Measurements from ENCODE around the gene GIGYF2.

Gene GIGYF2

GRCh38 chr2:232779934-232780333, 82.8 kb downstream of the GIGYF2 start:
- no peaks in the 10 kb centered on the region for H3K4me1 ChIP-seq (ENCODE audit: low read length)
- H3K27me3 ChIP-seq (replicated peaks; ENCODE audit: insufficient read depth, low read length): no peaks in the 10 kb centered on the region
- no peaks in the 10 kb centered on the region for H3K79me2 ChIP-seq (ENCODE audit: low read length)
- H3F3A ChIP-seq (ENCODE audit: insufficient read depth, low read length): no peaks in the 10 kb centered on the region
- no peak overlapping the region for H3K27ac ChIP-seq (ENCODE audit: low read length)
- no peaks in the 10 kb centered on the region for H3K9me3 ChIP-seq (replicated peaks; ENCODE audit: insufficient read depth, low read length)
- H2AFZ ChIP-seq (ENCODE audit: low read length): no peak overlapping the region
- H4K20me1 ChIP-seq (ENCODE audit: insufficient read depth, low read length): no peaks in the 10 kb centered on the region
- TF ChIP-seq EZH2phosphoT487 (IDR thresholded peaks at IDR 0.05; ENCODE audit: low read length) (no peak), EZH2 (optimal IDR thresholded peaks at IDR 0.05; ENCODE audit: low read depth, low read length) (no peak)
- TF ChIP-seq, protein P1, sequence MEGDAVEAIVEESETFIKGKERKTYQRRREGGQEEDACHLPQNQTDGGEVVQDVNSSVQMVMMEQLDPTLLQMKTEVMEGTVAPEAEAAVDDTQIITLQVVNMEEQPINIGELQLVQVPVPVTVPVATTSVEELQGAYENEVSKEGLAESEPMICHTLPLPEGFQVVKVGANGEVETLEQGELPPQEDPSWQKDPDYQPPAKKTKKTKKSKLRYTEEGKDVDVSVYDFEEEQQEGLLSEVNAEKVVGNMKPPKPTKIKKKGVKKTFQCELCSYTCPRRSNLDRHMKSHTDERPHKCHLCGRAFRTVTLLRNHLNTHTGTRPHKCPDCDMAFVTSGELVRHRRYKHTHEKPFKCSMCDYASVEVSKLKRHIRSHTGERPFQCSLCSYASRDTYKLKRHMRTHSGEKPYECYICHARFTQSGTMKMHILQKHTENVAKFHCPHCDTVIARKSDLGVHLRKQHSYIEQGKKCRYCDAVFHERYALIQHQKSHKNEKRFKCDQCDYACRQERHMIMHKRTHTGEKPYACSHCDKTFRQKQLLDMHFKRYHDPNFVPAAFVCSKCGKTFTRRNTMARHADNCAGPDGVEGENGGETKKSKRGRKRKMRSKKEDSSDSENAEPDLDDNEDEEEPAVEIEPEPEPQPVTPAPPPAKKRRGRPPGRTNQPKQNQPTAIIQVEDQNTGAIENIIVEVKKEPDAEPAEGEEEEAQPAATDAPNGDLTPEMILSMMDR (IDR thresholded peaks at IDR 0.05; ENCODE audit: low read length): no peak
- no peak overlapping the region for H3K4me3 ChIP-seq (ENCODE audit: low read length)
- H3K9me2 ChIP-seq (replicated peaks; ENCODE audit: insufficient read depth, low read length): no peaks in the 10 kb centered on the region
- no peak overlapping the region for H3K4me2 ChIP-seq (ENCODE audit: low read depth, low read length)
- H3K36me3 ChIP-seq (replicated peaks; ENCODE audit: insufficient read depth, low read length): no peaks in the 10 kb centered on the region; the same call in 1 of the 2 replicates
- DNase-seq: no peak
- no peak overlapping the region for H3K9ac ChIP-seq (ENCODE audit: low read length)

DNA sequence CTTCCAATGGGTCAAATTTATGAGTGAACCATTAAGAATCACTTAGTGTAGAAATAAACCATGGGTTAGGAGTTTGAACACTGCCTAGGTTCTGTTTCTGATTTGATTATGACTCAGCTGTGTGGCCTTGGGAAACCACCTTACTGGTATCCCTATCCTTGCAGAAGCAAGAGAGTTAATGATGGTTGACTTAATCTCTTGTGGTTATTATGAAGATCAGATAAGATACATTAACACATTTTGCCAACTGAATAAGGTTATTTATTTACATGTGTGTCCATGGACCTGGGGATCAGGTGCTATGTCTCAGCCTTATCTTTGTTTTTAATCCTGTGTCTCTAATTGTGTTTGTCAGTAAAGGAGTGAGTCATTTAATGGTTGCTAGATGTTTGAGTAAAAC, 84.6 kb downstream of the GIGYF2 start:
- Histone ChIP-seq H3K36me3 (replicated peaks; ENCODE audit: insufficient read depth, low read length) (no peaks in the 10 kb centered on the region), H3K79me2 (ENCODE audit: low read length) (no peaks in the 10 kb centered on the region), H3K27me3 (replicated peaks; ENCODE audit: insufficient read depth, low read length) (no peaks in the 10 kb centered on the region), H3K27ac (ENCODE audit: low read length) (no peak overlapping the region), H3K9me3 (replicated peaks; ENCODE audit: insufficient read depth, low read length) (no peaks in the 10 kb centered on the region), H3K4me2 (ENCODE audit: low read depth, low read length) (no peak overlapping the region), H4K20me1 (ENCODE audit: insufficient read depth, low read length) (no peaks in the 10 kb centered on the region), H3F3A (ENCODE audit: insufficient read depth, low read length) (no peaks in the 10 kb centered on the region), H3K4me3 (ENCODE audit: low read length) (no peak overlapping the region), H3K9me2 (replicated peaks; ENCODE audit: insufficient read depth, low read length) (no peaks in the 10 kb centered on the region), H3K4me1 (ENCODE audit: low read length) (no peaks in the 10 kb centered on the region), H3K9ac (ENCODE audit: low read length) (no peak overlapping the region), H2AFZ (ENCODE audit: low read length) (no peak overlapping the region)
- no peak for TF ChIP-seq EZH2phosphoT487 (IDR thresholded peaks at IDR 0.05; ENCODE audit: low read length)
- DNase-seq: peak; percentile 18

- Histone ChIP-seq H3K4me3 (ENCODE audit: low read length) (no peak overlapping the region), H3K27me3 (replicated peaks; ENCODE audit: insufficient read depth, low read length) (no peaks in the 10 kb centered on the region), H3K36me3 (replicated peaks; ENCODE audit: insufficient read depth, low read length) (peaks cover 4% of the 10 kb centered on the region; the same call in 1 of the 2 replicates), H3K4me1 (ENCODE audit: low read length) (no peaks in the 10 kb centered on the region), H2AFZ (ENCODE audit: low read length) (no peak overlapping the region), H3K79me2 (ENCODE audit: low read length) (no peaks in the 10 kb centered on the region), H3K9me3 (replicated peaks; ENCODE audit: insufficient read depth, low read length) (no peaks in the 10 kb centered on the region), H3K4me2 (ENCODE audit: low read depth, low read length) (no peak overlapping the region), H3K27ac (ENCODE audit: low read length) (no peak overlapping the region), H4K20me1 (ENCODE audit: insufficient read depth, low read length) (no peaks in the 10 kb centered on the region), H3F3A (ENCODE audit: insufficient read depth, low read length) (no peaks in the 10 kb centered on the region), H3K9me2 (replicated peaks; ENCODE audit: insufficient read depth, low read length) (no peaks in the 10 kb centered on the region), H3K9ac (ENCODE audit: low read length) (no peak overlapping the region)
- no peak for TF ChIP-seq EZH2phosphoT487 (IDR thresholded peaks at IDR 0.05; ENCODE audit: low read length)
- TF ChIP-seq EZH2 (optimal IDR thresholded peaks at IDR 0.05; ENCODE audit: low read depth, low read length): no peak
- TF ChIP-seq, protein P1 (IDR thresholded peaks at IDR 0.05; ENCODE audit: low read length): no peak
- DNase-seq: no peak
These were observed 86.1 kb downstream of the GIGYF2 start for GRCh38 chr2:232783278-232783677.

GRCh38 chr2:232787806-232788205, 90.7 kb downstream of the GIGYF2 start:
- H4K20me1 ChIP-seq (ENCODE audit: insufficient read depth, low read length): no peaks in the 10 kb centered on the region
- H3K27ac ChIP-seq (ENCODE audit: low read length): no peak overlapping the region
- TF ChIP-seq, protein P1 (IDR thresholded peaks at IDR 0.05; ENCODE audit: low read length): no peak
- no peak overlapping the region for H2AFZ ChIP-seq (ENCODE audit: low read length)
- no peaks in the 10 kb centered on the region for H3K9me2 ChIP-seq (replicated peaks; ENCODE audit: insufficient read depth, low read length)
- no peaks in the 10 kb centered on the region for H3K9me3 ChIP-seq (replicated peaks; ENCODE audit: insufficient read depth, low read length)
- H3K4me1 ChIP-seq (ENCODE audit: low read length): no peaks in the 10 kb centered on the region
- no peaks in the 10 kb centered on the region for H3K79me2 ChIP-seq (ENCODE audit: low read length)
- H3F3A ChIP-seq (ENCODE audit: insufficient read depth, low read length): no peaks in the 10 kb centered on the region
- no peaks in the 10 kb centered on the region for H3K27me3 ChIP-seq (replicated peaks; ENCODE audit: insufficient read depth, low read length)
- H3K9ac ChIP-seq (ENCODE audit: low read length): no peak overlapping the region
- no peak for DNase-seq
- H3K4me3 ChIP-seq (ENCODE audit: low read length): no peak overlapping the region
- peaks cover 11% of the 10 kb centered on the region for H3K36me3 ChIP-seq (replicated peaks; ENCODE audit: insufficient read depth, low read length)
- H3K4me2 ChIP-seq (ENCODE audit: low read depth, low read length): no peak overlapping the region
